DOHH2 (cell line): ENCODE results near the gene NBDY.

Source experiments
- H3F3A ChIP-seq: fragments of 200-600 bp; sonication (generic), shearing (Covaris generic); 2 replicates; pipeline ENCODE4 v1.6.0; 2016; ENCODE audit warnings: antibody characterized with exemption, mild to moderate bottlenecking; ENCODE audit not compliant: control insufficient read depth, insufficient read depth
- H3K27ac ChIP-seq: fragments of 200-600 bp; sonication (generic); 2 replicates; pipeline ENCODE4 v1.5.1; 2014; ENCODE audit warnings: low read depth, mild to moderate bottlenecking, low read length, moderate library complexity
- H3K27me3 ChIP-seq: fragments of 200-600 bp; sonication (generic); 2 replicates; pipeline ENCODE4 v1.6.1; 2014; ENCODE audit warnings: mild to moderate bottlenecking, low read length, mixed read lengths; ENCODE audit not compliant: control insufficient read depth
- H3K36me3 ChIP-seq: fragments of 200-600 bp; sonication (generic); 2 replicates; pipeline ENCODE4 v1.6.1; 2014; ENCODE audit warnings: mild to moderate bottlenecking, low read length, moderate library complexity, mixed read lengths; ENCODE audit not compliant: control insufficient read depth
- H3K4me1 ChIP-seq: fragments of 200-600 bp; sonication (generic); 2 replicates; pipeline ENCODE4 v1.6.1; 2014; ENCODE audit warnings: mild to moderate bottlenecking, low read length, mixed read lengths; ENCODE audit not compliant: control insufficient read depth
- H3K4me2 ChIP-seq: fragments of 200-600 bp; sonication (generic); 2 replicates; pipeline ENCODE4 v1.6.0; 2014; ENCODE audit warnings: mild to moderate bottlenecking, low read length, moderate library complexity
- H3K4me3 ChIP-seq: fragments of 200-600 bp; sonication (generic); 2 replicates; pipeline ENCODE4 v1.5.1; 2014; ENCODE audit warnings: mild to moderate bottlenecking, low read length, mixed read lengths
- H3K79me2 ChIP-seq: fragments of 200-600 bp; sonication (generic); 2 replicates; pipeline ENCODE4 v1.6.1; 2014; ENCODE audit warnings: mild to moderate bottlenecking, low read length, mixed read lengths; ENCODE audit not compliant: control insufficient read depth
- H3K9me2 ChIP-seq: fragments of 200-600 bp; sonication (generic); replicated peaks from 2 replicates; pipeline ENCODE4 v1.6.1; 2014; ENCODE audit warnings: mild to moderate bottlenecking, low read length, mixed read lengths; ENCODE audit not compliant: control insufficient read depth
- H3K9me3 ChIP-seq: fragments of 200-600 bp; sonication (generic); 2 replicates; pipeline ENCODE4 v1.6.1; 2014; ENCODE audit warnings: antibody characterized with exemption, low read length, mixed read lengths; ENCODE audit not compliant: control insufficient read depth, insufficient read depth
- H4K20me1 ChIP-seq: fragments of 200-600 bp; sonication (generic); 2 replicates; pipeline ENCODE4 v1.6.0; 2014; ENCODE audit warnings: low read depth, mild to moderate bottlenecking, antibody characterized with exemption, low read length, moderate library complexity; ENCODE audit not compliant: control insufficient read depth, insufficient read depth
- CTCF ChIP-seq: fragments of 200-600 bp; sonication (generic); IDR thresholded peaks from one replicate; pipeline ENCODE4 v1.5.1; 2014; ENCODE audit warnings: antibody characterized with exemption, mild to moderate bottlenecking, low read depth, low read length; ENCODE audit not compliant: poor library complexity, severe bottlenecking
- EZH2phosphoT487 ChIP-seq: fragments of 200-600 bp; sonication (generic); IDR thresholded peaks from 2 replicates; pipeline ENCODE4 v1.6.1; 2017; ENCODE audit warnings: borderline replicate concordance, mild to moderate bottlenecking, antibody characterized with exemption, low read length, moderate library complexity, mixed read lengths

The NBDY gene

GRCh38 chrX:56788717-56789122 lies 59.7 kb downstream of the NBDY start:
- Histone ChIP-seq H4K20me1 (no peaks in the 10 kb centered on the region), H3K4me2 (no peak overlapping the region), H3K9me2 (no peaks in the 10 kb centered on the region), H3K36me3 (no peaks in the 10 kb centered on the region), H3K79me2 (no peaks in the 10 kb centered on the region), H3K27ac (no peak overlapping the region), H3K4me3 (no peak overlapping the region), H3K4me1 (no peaks in the 10 kb centered on the region), H3K27me3 (no peaks in the 10 kb centered on the region), H3K9me3 (no peaks in the 10 kb centered on the region), H3F3A (no peaks in the 10 kb centered on the region)
- TF ChIP-seq CTCF (no peak), EZH2phosphoT487 (no peak)

- Histone ChIP-seq H3K27ac (no peak overlapping the region), H3K36me3 (no peaks in the 10 kb centered on the region), H3K4me2 (no peak overlapping the region), H3K79me2 (no peaks in the 10 kb centered on the region), H3F3A (no peaks in the 10 kb centered on the region), H3K4me1 (no peaks in the 10 kb centered on the region), H4K20me1 (no peaks in the 10 kb centered on the region), H3K9me2 (no peaks in the 10 kb centered on the region), H3K4me3 (no peak overlapping the region), H3K27me3 (no peaks in the 10 kb centered on the region), H3K9me3 (no peaks in the 10 kb centered on the region)
- TF ChIP-seq CTCF (no peak), EZH2phosphoT487 (no peak)
These were observed 60.6 kb downstream of the NBDY start for GRCh38 chrX:56789518-56790070.

- Histone ChIP-seq H3K4me2 (no peak overlapping the region), H3K36me3 (no peaks in the 10 kb centered on the region), H3K27ac (no peak overlapping the region), H3K4me3 (no peak overlapping the region), H3K79me2 (no peaks in the 10 kb centered on the region), H3K9me2 (no peaks in the 10 kb centered on the region), H3K27me3 (no peaks in the 10 kb centered on the region), H3F3A (no peaks in the 10 kb centered on the region), H3K9me3 (no peaks in the 10 kb centered on the region), H4K20me1 (no peaks in the 10 kb centered on the region), H3K4me1 (no peaks in the 10 kb centered on the region)
- no peak for TF ChIP-seq CTCF
- TF ChIP-seq EZH2phosphoT487: no peak
These were observed 61.7 kb downstream of the NBDY start for GRCh38 chrX:56790778-56791177.
